Type B pancreatic cell (in vitro differentiated cells): ENCODE measurements around the gene IKBKE. TPM values are rescaled to one million over a fixed set of nuclear protein-coding genes. Genes with fewer than 3 reads are reported as not detected.
A peak's percentile ranks its signal among the peaks of the same experiment; 100 is the strongest.

Source experiments
- DNase-seq: peaks from one replicate; pipeline ENCODE4 v3.0.0; 2021; ENCODE audit warnings: mixed read lengths; ENCODE audit not compliant: unreplicated experiment; ENCODE audit errors: extremely low spot score
- H3K27ac Mint-ChIP-seq: 2 replicates; pipeline ENCODE4 v1.8.0; 2021; ENCODE audit warnings: mild to moderate bottlenecking, mixed read lengths
- H3K27me3 Mint-ChIP-seq: 2 replicates; pipeline ENCODE4 v1.8.0; 2021; ENCODE audit warnings: mixed read lengths
- H3K36me3 Mint-ChIP-seq: 2 replicates; pipeline ENCODE4 v1.8.0; 2021; ENCODE audit warnings: mixed read lengths
- H3K4me1 Mint-ChIP-seq: one replicate; pipeline ENCODE4 v1.8.0; 2021; ENCODE audit warnings: mixed read lengths; ENCODE audit not compliant: unreplicated experiment
- H3K4me3 Mint-ChIP-seq: 2 replicates; pipeline ENCODE4 v1.8.0; 2021; ENCODE audit warnings: mild to moderate bottlenecking, mixed read lengths
- H3K9me3 Mint-ChIP-seq: 2 replicates; pipeline ENCODE4 v1.8.0; 2021; ENCODE audit warnings: mixed read lengths
- total RNA-seq: library from RNA; stranded (reverse); gene quantifications from 2 replicates; pipeline ENCODE4 v1.2.1, GENCODE V29; 2021; ENCODE audit warnings: low replicate concordance
- TF ChIP-seq, protein P1 (sequence below): fragments of 200-600 bp; sonication (generic); conservative IDR thresholded peaks from 2 replicates; pipeline ENCODE4 v1.5.0; 2021; ENCODE audit warnings: antibody characterized with exemption, mild to moderate bottlenecking

IKBKE gene
- total RNA-seq, 1 donor from 2014 or later, result 10.7 TPM

DNA sequence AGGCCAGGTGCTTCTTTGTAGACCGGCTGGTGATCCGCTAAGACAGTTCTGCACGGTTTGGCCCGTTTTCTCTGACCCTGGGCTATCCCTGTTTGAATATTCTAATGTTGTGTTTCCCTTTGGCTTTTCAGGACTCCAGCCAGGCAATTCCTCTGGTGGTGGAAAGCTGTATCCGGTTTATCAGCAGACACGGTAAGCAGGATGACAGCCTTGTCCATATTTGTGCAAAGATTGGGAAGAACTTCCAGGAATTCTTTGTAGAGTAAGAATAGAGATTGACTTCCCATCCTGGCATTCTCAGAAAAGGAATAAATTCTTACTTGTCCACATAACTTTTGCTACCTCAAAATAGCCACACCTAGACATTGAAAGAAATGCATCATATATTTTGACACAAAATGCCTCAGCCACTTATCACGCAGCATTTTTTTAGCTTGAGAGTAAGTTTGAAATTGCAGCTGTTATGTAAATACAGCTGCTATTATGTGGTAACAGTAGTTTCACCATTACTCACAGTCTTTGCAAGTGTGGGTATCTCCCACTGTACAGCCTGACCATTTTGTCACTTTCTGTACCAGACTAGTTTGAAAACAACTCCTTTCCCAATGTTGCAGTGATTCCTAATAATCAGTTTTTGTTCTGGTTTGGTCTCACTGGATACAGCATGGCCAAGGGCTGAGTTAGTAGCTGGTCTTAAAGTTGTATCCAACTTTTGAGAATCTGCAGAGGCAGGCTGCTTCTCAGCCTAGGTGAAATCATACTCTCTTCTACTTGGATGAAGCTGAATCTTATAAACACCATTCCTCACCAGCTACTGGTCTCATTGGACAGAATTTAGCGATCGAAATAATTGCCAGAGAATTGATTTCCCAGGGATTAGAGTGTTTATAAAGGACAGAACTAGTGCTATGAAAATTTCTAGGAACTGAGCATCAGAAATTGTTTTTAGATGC lies 40.0 kb upstream of the IKBKE start:
- DNase-seq, result no peak
- Mint-ChIP-seq H3K36me3 (peaks cover 51% of the 10 kb centered on the region), H3K4me1 (no peaks in the 10 kb centered on the region), H3K4me3 (no peak overlapping the region), H3K27me3 (no peaks in the 10 kb centered on the region), H3K27ac (peak overlapping the region; percentile 74), H3K9me3 (no peaks in the 10 kb centered on the region)
- TF ChIP-seq, protein P1, sequence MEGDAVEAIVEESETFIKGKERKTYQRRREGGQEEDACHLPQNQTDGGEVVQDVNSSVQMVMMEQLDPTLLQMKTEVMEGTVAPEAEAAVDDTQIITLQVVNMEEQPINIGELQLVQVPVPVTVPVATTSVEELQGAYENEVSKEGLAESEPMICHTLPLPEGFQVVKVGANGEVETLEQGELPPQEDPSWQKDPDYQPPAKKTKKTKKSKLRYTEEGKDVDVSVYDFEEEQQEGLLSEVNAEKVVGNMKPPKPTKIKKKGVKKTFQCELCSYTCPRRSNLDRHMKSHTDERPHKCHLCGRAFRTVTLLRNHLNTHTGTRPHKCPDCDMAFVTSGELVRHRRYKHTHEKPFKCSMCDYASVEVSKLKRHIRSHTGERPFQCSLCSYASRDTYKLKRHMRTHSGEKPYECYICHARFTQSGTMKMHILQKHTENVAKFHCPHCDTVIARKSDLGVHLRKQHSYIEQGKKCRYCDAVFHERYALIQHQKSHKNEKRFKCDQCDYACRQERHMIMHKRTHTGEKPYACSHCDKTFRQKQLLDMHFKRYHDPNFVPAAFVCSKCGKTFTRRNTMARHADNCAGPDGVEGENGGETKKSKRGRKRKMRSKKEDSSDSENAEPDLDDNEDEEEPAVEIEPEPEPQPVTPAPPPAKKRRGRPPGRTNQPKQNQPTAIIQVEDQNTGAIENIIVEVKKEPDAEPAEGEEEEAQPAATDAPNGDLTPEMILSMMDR, result no peak

DNA sequence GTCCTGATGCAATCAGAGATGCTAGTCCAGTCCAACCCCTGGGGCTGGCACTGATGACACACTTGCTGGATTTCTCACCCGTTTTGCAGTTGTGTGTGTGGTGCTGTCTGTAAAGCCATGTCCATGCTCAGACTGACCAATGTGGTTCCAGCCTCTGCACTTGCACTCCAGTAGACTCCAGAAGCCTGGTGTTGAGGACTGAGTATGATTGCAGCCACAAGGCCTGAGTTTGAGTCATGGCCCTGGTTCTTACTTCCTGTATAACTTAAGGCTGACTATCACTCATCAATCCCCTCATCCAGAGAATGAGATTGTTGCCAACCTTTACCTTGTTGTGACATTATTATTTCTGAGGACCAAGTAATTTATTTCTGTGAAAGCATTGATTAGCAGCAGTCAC lies 34.8 kb upstream of the IKBKE start:
- Mint-ChIP-seq H3K27me3 (no peaks in the 10 kb centered on the region), H3K9me3 (no peaks in the 10 kb centered on the region), H3K27ac (no peak overlapping the region), H3K4me3 (no peak overlapping the region), H3K36me3 (peaks cover 74% of the 10 kb centered on the region), H3K4me1 (no peaks in the 10 kb centered on the region)
- TF ChIP-seq, protein P1, result no peak
- DNase-seq, result no peak

DNA sequence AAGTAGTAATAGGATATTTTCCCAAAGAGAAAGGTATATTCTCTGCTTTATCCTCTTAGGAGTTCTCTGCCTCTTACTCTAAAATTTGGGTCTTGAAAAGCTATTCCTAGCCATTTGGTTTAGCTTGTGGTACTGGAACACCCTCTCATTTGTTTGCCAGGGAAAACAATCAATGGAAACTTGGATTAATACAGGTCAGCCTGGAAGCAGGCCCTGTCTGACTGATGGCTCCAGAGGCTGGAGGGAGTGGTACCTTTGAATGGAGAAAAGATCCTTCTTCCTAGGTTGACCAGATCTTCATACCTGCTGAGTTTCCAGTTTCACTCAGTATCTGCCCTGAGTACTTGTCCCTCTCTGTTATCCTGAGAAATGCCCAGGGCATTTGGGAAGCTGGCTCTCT lies 31.7 kb upstream of the IKBKE start:
- Mint-ChIP-seq H3K36me3 (peaks cover 61% of the 10 kb centered on the region), H3K27me3 (no peaks in the 10 kb centered on the region), H3K4me3 (no peak overlapping the region), H3K4me1 (no peaks in the 10 kb centered on the region), H3K27ac (no peak overlapping the region), H3K9me3 (no peaks in the 10 kb centered on the region)
- DNase-seq, result no peak
- TF ChIP-seq, protein P1, result no peak

DNA sequence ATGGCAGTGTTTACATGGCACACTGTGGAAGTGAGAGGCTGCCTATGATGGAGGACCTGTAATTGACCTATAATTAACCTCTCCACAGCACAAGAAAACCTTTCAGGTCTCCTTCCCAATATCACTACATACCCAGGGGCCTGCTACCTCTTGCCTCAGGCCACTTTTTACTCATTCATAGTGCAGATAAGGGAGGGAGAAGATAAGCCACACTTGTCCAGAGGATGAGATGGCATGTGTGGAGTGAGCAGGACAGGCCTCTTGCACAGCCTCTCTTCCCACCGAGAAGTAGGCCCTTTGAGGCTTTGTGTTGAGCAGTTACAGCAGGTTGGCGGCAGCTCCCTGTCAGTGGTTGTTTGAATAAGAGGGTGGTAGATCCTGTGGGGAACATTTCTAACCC lies 31.1 kb upstream of the IKBKE start:
- no peaks in the 10 kb centered on the region for H3K4me1 Mint-ChIP-seq
- TF ChIP-seq, protein P1, result no peak
- peaks cover 59% of the 10 kb centered on the region for H3K36me3 Mint-ChIP-seq
- H3K27me3 Mint-ChIP-seq, result no peaks in the 10 kb centered on the region
- no peak for DNase-seq
- H3K9me3 Mint-ChIP-seq, result no peaks in the 10 kb centered on the region
- H3K4me3 Mint-ChIP-seq, result no peak overlapping the region
- H3K27ac Mint-ChIP-seq, result no peak overlapping the region

DNA sequence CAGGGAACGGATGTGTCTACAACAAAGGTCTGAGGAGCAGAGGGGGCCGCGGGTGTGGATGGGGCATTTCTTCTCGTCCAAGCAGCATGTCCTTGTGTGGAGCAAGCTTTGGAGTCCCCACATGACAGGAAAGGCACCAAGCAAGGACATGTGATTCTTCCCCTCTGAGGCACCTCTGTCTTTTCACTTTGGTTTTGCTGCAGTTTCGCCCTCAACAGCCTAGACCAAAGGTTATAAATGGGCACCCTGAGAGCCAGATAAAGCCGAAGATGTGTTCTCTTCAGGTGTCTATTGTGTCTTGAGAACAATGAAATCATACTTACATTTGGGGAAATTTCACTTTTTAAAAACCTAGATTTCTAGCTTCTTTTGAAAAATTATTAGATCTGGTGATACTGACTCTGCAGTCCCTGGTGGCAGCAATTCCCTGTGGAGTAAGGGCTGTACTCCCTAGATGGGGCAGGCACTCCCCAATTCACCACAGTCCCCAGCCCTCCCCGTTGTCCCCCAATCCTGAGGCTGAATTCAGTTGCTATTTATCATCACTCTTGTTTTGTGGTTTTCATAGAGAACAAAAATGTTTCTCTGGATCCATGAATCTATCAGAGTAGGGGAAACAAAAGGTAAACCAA lies 28.8 kb upstream of the IKBKE start:
- peaks cover 59% of the 10 kb centered on the region for H3K36me3 Mint-ChIP-seq
- H3K27ac Mint-ChIP-seq, result no peak overlapping the region
- peaks cover under 1% of the 10 kb centered on the region for H3K4me1 Mint-ChIP-seq
- H3K9me3 Mint-ChIP-seq, result no peaks in the 10 kb centered on the region
- TF ChIP-seq, protein P1, result no peak
- no peaks in the 10 kb centered on the region for H3K27me3 Mint-ChIP-seq
- H3K4me3 Mint-ChIP-seq, result no peak overlapping the region
- no peak for DNase-seq
